ENCODE results near the gene MTA3.

Gene MTA3

GRCh38 chr2:42791606-42792005 lies 223.2 kb downstream of the MTA3 start:
- H3F3A ChIP-seq (ENCODE audit: insufficient read depth, low read length): 0 out of 2 replicates have a peak, but pooled peaks cover 6% of the 10 kb centered on the region
- H3K27me3 ChIP-seq (ENCODE audit: insufficient read depth, low read length): no peaks in the 10 kb centered on the region
- H3K9me2 ChIP-seq (ENCODE audit: low read depth, low read length): no peaks in the 10 kb centered on the region
- no peaks in the 10 kb centered on the region for H3K9me3 ChIP-seq (ENCODE audit: low read length)
- peak overlapping the region; percentile 65 for H3K4me3 ChIP-seq (ENCODE audit: low read depth, low read length, poor library complexity, severe bottlenecking)
- H4K20me1 ChIP-seq (ENCODE audit: insufficient read depth, low read length): no peaks in the 10 kb centered on the region
- no peaks in the 10 kb centered on the region for H3K36me3 ChIP-seq (ENCODE audit: insufficient read depth, low read length)
- TF ChIP-seq CTCF (IDR thresholded peaks at IDR 0.05; ENCODE audit: low read length) (no peak), EZH2 (IDR thresholded peaks at IDR 0.05; ENCODE audit: borderline replicate concordance, low read length) (no peak)
- peaks cover 57% of the 10 kb centered on the region for H3K4me1 ChIP-seq (ENCODE audit: insufficient read depth, low read length, severe bottlenecking)
- H3K79me2 ChIP-seq (ENCODE audit: insufficient read depth, low read length): no peaks in the 10 kb centered on the region
- H3K4me2 ChIP-seq (ENCODE audit: low read length): peak overlapping the region; percentile 84
- H2AFZ ChIP-seq (ENCODE audit: low read length): no peak overlapping the region
- peak overlapping the region; percentile 3 for H3K27ac ChIP-seq (ENCODE audit: low read depth, low read length, poor library complexity, severe bottlenecking)
- H3K9ac ChIP-seq (ENCODE audit: low read length): peak overlapping the region; percentile 74; the same call in 1 of the 2 replicates

- H3K27ac ChIP-seq (ENCODE audit: low read depth, low read length, poor library complexity, severe bottlenecking): peak overlapping the region; percentile 3
- peak overlapping the region; percentile 65 for H3K4me3 ChIP-seq (ENCODE audit: low read depth, low read length, poor library complexity, severe bottlenecking)
- 0 out of 2 replicates have a peak, but pooled peaks cover 6% of the 10 kb centered on the region for H3F3A ChIP-seq (ENCODE audit: insufficient read depth, low read length)
- peak overlapping the region; percentile 84 for H3K4me2 ChIP-seq (ENCODE audit: low read length)
- no peaks in the 10 kb centered on the region for H3K27me3 ChIP-seq (ENCODE audit: insufficient read depth, low read length)
- no peak overlapping the region for H2AFZ ChIP-seq (ENCODE audit: low read length)
- no peaks in the 10 kb centered on the region for H3K9me3 ChIP-seq (ENCODE audit: low read length)
- peak overlapping the region; percentile 74 for H3K9ac ChIP-seq (ENCODE audit: low read length)
- no peak for TF ChIP-seq EZH2 (IDR thresholded peaks at IDR 0.05; ENCODE audit: borderline replicate concordance, low read length)
- no peak for TF ChIP-seq CTCF (IDR thresholded peaks at IDR 0.05; ENCODE audit: low read length)
- H3K4me1 ChIP-seq (ENCODE audit: insufficient read depth, low read length, severe bottlenecking): peaks cover 63% of the 10 kb centered on the region
- H3K36me3 ChIP-seq (ENCODE audit: insufficient read depth, low read length): no peaks in the 10 kb centered on the region
- H3K9me2 ChIP-seq (ENCODE audit: low read depth, low read length): no peaks in the 10 kb centered on the region
- no peaks in the 10 kb centered on the region for H3K79me2 ChIP-seq (ENCODE audit: insufficient read depth, low read length)
- no peaks in the 10 kb centered on the region for H4K20me1 ChIP-seq (ENCODE audit: insufficient read depth, low read length)
Measured at GRCh38 chr2:42792087-42792582, 223.7 kb downstream of the MTA3 start.

GRCh38 chr2:42792583-42793333 lies 224.3 kb downstream of the MTA3 start, which contains the start of gene HAAO:
Gene HAAO (minus strand): TSS chr2:42792583. CDS start chr2:42792536, 47 bp downstream.
- H2AFZ ChIP-seq (ENCODE audit: low read length): no peak within 1 kb of the TSS
- H3K9me2 ChIP-seq (ENCODE audit: low read depth, low read length): no peaks in the 10 kb centered on the region
- H4K20me1 ChIP-seq (ENCODE audit: insufficient read depth, low read length): no peaks in the 10 kb centered on the region
- H3K4me1 ChIP-seq (ENCODE audit: insufficient read depth, low read length, severe bottlenecking): peaks cover 63% of the 10 kb centered on the region
- H3K9ac ChIP-seq (ENCODE audit: low read length): peak within 1 kb of the TSS; percentile 74
- no peaks in the 10 kb centered on the region for H3K9me3 ChIP-seq (ENCODE audit: low read length)
- H3F3A ChIP-seq (ENCODE audit: insufficient read depth, low read length): 0 out of 2 replicates have a peak, but pooled peaks cover 6% of the 10 kb centered on the region
- no peaks in the 10 kb centered on the region for H3K36me3 ChIP-seq (ENCODE audit: insufficient read depth, low read length)
- peak within 1 kb of the TSS; percentile 89 for H3K27ac ChIP-seq (ENCODE audit: low read depth, low read length, poor library complexity, severe bottlenecking)
- no peaks in the 10 kb centered on the region for H3K27me3 ChIP-seq (ENCODE audit: insufficient read depth, low read length)
- no peaks in the 10 kb centered on the region for H3K79me2 ChIP-seq (ENCODE audit: insufficient read depth, low read length)
- no peak for TF ChIP-seq EZH2 (IDR thresholded peaks at IDR 0.05; ENCODE audit: borderline replicate concordance, low read length)
- peak; percentile 35; the same call in 1 of the 2 replicates for TF ChIP-seq CTCF (IDR thresholded peaks at IDR 0.05; ENCODE audit: low read length)
- H3K4me2 ChIP-seq (ENCODE audit: low read length): peak within 1 kb of the TSS; percentile 84
- H3K4me3 ChIP-seq (ENCODE audit: low read depth, low read length, poor library complexity, severe bottlenecking): peak within 1 kb of the TSS; percentile 65

Data from OCI-LY1 (cell line).